HL-60 (cell line): ENCODE measurements around the gene NTNG2.

Experiments used
- CTCF ChIP-seq: IDR thresholded peaks from one replicate; pipeline ENCODE4 v1.5.1; 2011; ENCODE audit warnings: low read length, control low read depth, inconsistent platforms; ENCODE audit not compliant: insufficient read depth
- GABPA ChIP-seq: IDR thresholded peaks from 2 replicates; pipeline ENCODE4 v1.6.1; 2012; ENCODE audit warnings: low read depth
- POLR2AphosphoS5 ChIP-seq: IDR thresholded peaks from 2 replicates; pipeline ENCODE4 v1.6.1; 2012; ENCODE audit warnings: low read depth
- REST ChIP-seq: IDR thresholded peaks from 2 replicates; pipeline ENCODE4 v1.6.1; 2012; ENCODE audit warnings: low read depth; ENCODE audit not compliant: insufficient replicate concordance
- SPI1 ChIP-seq: IDR thresholded peaks from 2 replicates; pipeline ENCODE4 v1.6.1; 2012; ENCODE audit warnings: low read depth, mild to moderate bottlenecking, borderline replicate concordance

GRCh38 chr9:132190966-132191365, 29.1 kb downstream of the NTNG2 start:
- no peak for TF ChIP-seq CTCF
- TF ChIP-seq POLR2AphosphoS5: no peak
- no peak for TF ChIP-seq REST
- no peak for TF ChIP-seq SPI1
- no peak for TF ChIP-seq GABPA
